H9 (cell line): Measurements from ENCODE around the gene CD320. TPM values are rescaled to one million over a fixed set of nuclear protein-coding genes. Genes with fewer than 3 reads are reported as not detected.
"Not testable (repeated sequence)": the region's sequence is repeated elsewhere in the genome, so short reads cannot be mapped to it uniquely, and the experiment has no call there.

Source experiments
- DNase-seq: peaks from one replicate; pipeline ENCODE4 v3.0.0-alpha.2; 2017
- H2AFZ ChIP-seq: one replicate; pipeline ENCODE4 v1.6.1; 2013; ENCODE audit warnings: mild to moderate bottlenecking, low read length, control low read depth, moderate library complexity
- H2AK5ac ChIP-seq: 2 replicates; pipeline ENCODE4 v1.6.1; 2013; ENCODE audit warnings: low read length, control low read depth, mixed read lengths; ENCODE audit not compliant: insufficient read length
- H2BK120ac ChIP-seq: one replicate; pipeline ENCODE4 v1.6.1; 2013; ENCODE audit warnings: low read depth, mild to moderate bottlenecking, low read length, control low read depth, inconsistent platforms; ENCODE audit not compliant: poor library complexity, severe bottlenecking
- H2BK12ac ChIP-seq: 2 replicates; pipeline ENCODE4 v1.6.1; 2013; ENCODE audit warnings: low read length, control low read depth, mixed read lengths, low read depth; ENCODE audit not compliant: insufficient read length
- H2BK15ac ChIP-seq: 2 replicates; pipeline ENCODE4 v1.6.1; 2013; ENCODE audit warnings: low read depth, low read length, control low read depth
- H2BK20ac ChIP-seq: one replicate; pipeline ENCODE4 v1.6.1; 2013; ENCODE audit warnings: low read depth, mild to moderate bottlenecking, low read length, control low read depth, inconsistent platforms; ENCODE audit not compliant: poor library complexity, severe bottlenecking
- H2BK5ac ChIP-seq: 2 replicates; pipeline ENCODE4 v1.6.1; 2013; ENCODE audit warnings: low read length, control low read depth, mixed read lengths; ENCODE audit not compliant: insufficient read length
- H3K14ac ChIP-seq: 2 replicates; pipeline ENCODE4 v1.6.1; 2013; ENCODE audit warnings: low read length, control low read depth; ENCODE audit not compliant: insufficient read depth
- H3K18ac ChIP-seq: 2 replicates; pipeline ENCODE4 v1.6.1; 2013; ENCODE audit warnings: low read depth, mild to moderate bottlenecking, mixed read lengths, low read length, control low read depth; ENCODE audit not compliant: insufficient read length
- H3K23ac ChIP-seq: 2 replicates; pipeline ENCODE4 v1.6.1; 2013; ENCODE audit warnings: low read length, control low read depth, mixed read lengths, low read depth; ENCODE audit not compliant: insufficient read length
- H3K23me2 ChIP-seq: 2 replicates; pipeline ENCODE4 v1.6.1; 2013; ENCODE audit warnings: low read depth, mild to moderate bottlenecking, mixed read lengths, low read length, control low read depth; ENCODE audit not compliant: insufficient read length, poor library complexity, severe bottlenecking
- H3K27ac ChIP-seq: 2 replicates; pipeline ENCODE4 v1.5.1; 2013; ENCODE audit warnings: low read length, control low read depth, mixed read lengths, low read depth; ENCODE audit not compliant: insufficient read length
- H3K27me3 ChIP-seq: 2 replicates; pipeline ENCODE4 v1.6.1; 2013; ENCODE audit warnings: low read length, control low read depth, inconsistent platforms; ENCODE audit not compliant: insufficient read depth
- H3K4ac ChIP-seq: 2 replicates; pipeline ENCODE4 v1.6.1; 2013; ENCODE audit warnings: low read depth, mild to moderate bottlenecking, control low read depth, inconsistent platforms, low read length, moderate library complexity
- H3K4me1 ChIP-seq: 2 replicates; pipeline ENCODE4 v1.6.1; 2013; ENCODE audit warnings: low read length, control low read depth, inconsistent platforms; ENCODE audit not compliant: insufficient read depth
- H3K4me2 ChIP-seq: 2 replicates; pipeline ENCODE4 v1.6.1; 2013; ENCODE audit warnings: low read length, control low read depth, mixed read lengths; ENCODE audit not compliant: insufficient read length, insufficient read depth
- H3K56ac ChIP-seq: 2 replicates; pipeline ENCODE4 v1.6.1; 2013; ENCODE audit warnings: low read depth, mild to moderate bottlenecking, mixed read lengths, low read length, control low read depth; ENCODE audit not compliant: insufficient read length
- H3K79me1 ChIP-seq: 2 replicates; pipeline ENCODE4 v1.6.1; 2013; ENCODE audit warnings: low read depth, mild to moderate bottlenecking, moderate library complexity, low read length, control low read depth, inconsistent platforms; ENCODE audit not compliant: insufficient read depth, poor library complexity, severe bottlenecking
- H3K79me2 ChIP-seq: 2 replicates; pipeline ENCODE4 v1.6.1; 2013; ENCODE audit warnings: low read length, control low read depth, inconsistent platforms; ENCODE audit not compliant: insufficient read depth
- H3K9ac ChIP-seq: 2 replicates; pipeline ENCODE4 v1.6.1; 2013; ENCODE audit warnings: low read length, control low read depth, mixed read lengths; ENCODE audit not compliant: insufficient read length; ENCODE audit errors: extremely low read depth
- H3K9me3 ChIP-seq: one replicate; pipeline ENCODE4 v1.6.1; 2013; ENCODE audit warnings: low read depth, low read length, inconsistent platforms; ENCODE audit not compliant: control insufficient read depth
- H3T11ph ChIP-seq: one replicate; pipeline ENCODE4 v1.6.1; 2013; ENCODE audit warnings: mild to moderate bottlenecking, low read length, control low read depth, inconsistent platforms
- H4K20me1 ChIP-seq: one replicate; pipeline ENCODE4 v1.6.1; 2013; ENCODE audit not compliant: control insufficient read depth, insufficient read length, insufficient read depth
- H4K5ac ChIP-seq: 2 replicates; pipeline ENCODE4 v1.6.1; 2013; ENCODE audit warnings: low read depth, mild to moderate bottlenecking, mixed read lengths, low read length, control low read depth; ENCODE audit not compliant: insufficient read length
- H4K8ac ChIP-seq: replicated peaks from 2 replicates; pipeline ENCODE4 v1.6.1; 2013; ENCODE audit warnings: low read length, control low read depth, mixed read lengths, low read depth; ENCODE audit not compliant: insufficient read length
- H4K91ac ChIP-seq: 2 replicates; pipeline ENCODE4 v1.6.1; 2013; ENCODE audit warnings: low read depth, mild to moderate bottlenecking, moderate library complexity, mixed read lengths, low read length, control low read depth; ENCODE audit not compliant: insufficient read length
- H3K27ac Mint-ChIP-seq, 3 experiments: 2 replicates in 2 of 3; 3 replicates in 1 of 3; pipeline ENCODE4 v1.8.0; 2020 to 2021; ENCODE audit warnings: mixed read lengths in 3 of 3, mild to moderate bottlenecking in 1 of 3, moderate library complexity in 1 of 3
- H3K27me3 Mint-ChIP-seq: 2 replicates; pipeline ENCODE4 v1.8.0; 2021; ENCODE audit warnings: low read depth, mild to moderate bottlenecking, moderate library complexity, mixed read lengths
- H3K36me3 Mint-ChIP-seq, 3 experiments: 2 replicates in 2 of 3; 3 replicates in 1 of 3; pipeline ENCODE4 v1.8.0; 2020 to 2021; ENCODE audit warnings: low read depth in 3 of 3, mixed read lengths in 3 of 3; ENCODE audit not compliant: insufficient read depth in 1 of 3
- H3K4me1 Mint-ChIP-seq, 2 experiments: 2 replicates each; pipeline ENCODE4 v1.8.0; 2020; ENCODE audit warnings: mixed read lengths in 2 of 2
- H3K4me3 Mint-ChIP-seq, 2 experiments: 2 replicates in 1 of 2; 3 replicates in 1 of 2; pipeline ENCODE4 v1.8.0; 2020 to 2021; ENCODE audit warnings: mild to moderate bottlenecking in 2 of 2, mixed read lengths in 2 of 2, moderate library complexity in 1 of 2
- H3K9me3 Mint-ChIP-seq, 2 experiments: 2 replicates in 1 of 2; 3 replicates in 1 of 2; pipeline ENCODE4 v1.8.0; 2020; ENCODE audit warnings: mild to moderate bottlenecking in 2 of 2, mixed read lengths in 2 of 2, moderate library complexity in 1 of 2
- CTCF ChIP-seq: fragments of 200-600 bp; sonication (generic); conservative IDR thresholded peaks from 3 replicates; pipeline ENCODE4 v1.8.0; 2021; ENCODE audit warnings: antibody characterized with exemption, mild to moderate bottlenecking
- WGBS: extraction: QIAGEN DNeasy Blood & Tissue Kit; methylation state at CpG from one replicate; pipeline ENCODE4 v1.1.7; 2013; ENCODE audit warnings: missing lambda C conversion rate, low lambda C conversion rate, mixed read lengths; ENCODE audit not compliant: insufficient read length; ENCODE audit errors: extremely low coverage; 5-methylcytosine and 5-hydroxymethylcytosine counted together
- total RNA-seq: library from RNA; stranded (reverse); gene quantifications from 2 replicates; pipeline ENCODE4 v1.2.1, GENCODE V29; 2021

The CD320 gene
- total RNA-seq, 1 experiment from 2014 or later: 72.1 TPM

- H3K9me3 Mint-ChIP-seq: no peaks in the 10 kb centered on the region
- no peak overlapping the region for H2BK15ac ChIP-seq
- H4K20me1 ChIP-seq: no peaks in the 10 kb centered on the region
- H2BK5ac ChIP-seq: no peak overlapping the region
- H2BK20ac ChIP-seq: no peak overlapping the region
- no CpG with 5 or more reads among the region's 14 CpGs for WGBS
- peaks cover 29% of the 10 kb centered on the region for H3K27me3 Mint-ChIP-seq
- no peak overlapping the region for H3K14ac ChIP-seq
- H3K4ac ChIP-seq: no peak overlapping the region
- no peak overlapping the region for H3K27ac ChIP-seq
- no peak overlapping the region for H4K91ac ChIP-seq
- H3K79me2 ChIP-seq: no peaks in the 10 kb centered on the region
- no peaks in the 10 kb centered on the region for H3K27me3 ChIP-seq
- H3K23me2 ChIP-seq: peaks cover 4% of the 10 kb centered on the region
- H2BK120ac ChIP-seq: no peak overlapping the region
- TF ChIP-seq CTCF: no peak
- H3K18ac ChIP-seq: no peak overlapping the region
- DNase-seq: peak; percentile 35
- H3K4me3 Mint-ChIP-seq: peak overlapping the region; percentile 65 to 75
- no peak overlapping the region for H3K9ac ChIP-seq
- H4K5ac ChIP-seq: no peak overlapping the region
- no peak overlapping the region for H3K23ac ChIP-seq
- H3K4me1 Mint-ChIP-seq: peaks cover 11 to 16% of the 10 kb centered on the region in 2 experiments
- no peak overlapping the region for H2AFZ ChIP-seq
- no peak overlapping the region for H2AK5ac ChIP-seq
- no peak overlapping the region for H3T11ph ChIP-seq
- H3K4me1 ChIP-seq: no peaks in the 10 kb centered on the region; the same call in 1 of the 2 replicates
- H3K56ac ChIP-seq: no peak overlapping the region
- H3K27ac Mint-ChIP-seq: no peak overlapping the region
- H3K9me3 ChIP-seq: no peaks in the 10 kb centered on the region
- peak overlapping the region; percentile 66 for H3K4me2 ChIP-seq
- no peak overlapping the region for H2BK12ac ChIP-seq
- no peaks in the 10 kb centered on the region for H3K79me1 ChIP-seq
- no peak overlapping the region for H4K8ac ChIP-seq
- H3K36me3 Mint-ChIP-seq: peaks cover 0 to 2% (median 0%) of the 10 kb centered on the region in 3 experiments; a peak in 2 of 7 replicates
Observed at GRCh38 chr19:8342316-8342683, 34.1 kb upstream of the CD320 start.

GRCh38 chr19:8341504-8341903, 33.3 kb upstream of the CD320 start:
- H3K4me1 ChIP-seq, H3K14ac ChIP-seq, H2BK20ac ChIP-seq, H2BK120ac ChIP-seq, H2AK5ac ChIP-seq, H3K9me3 Mint-ChIP-seq, H3K4me2 ChIP-seq, H3K9ac ChIP-seq, H3K27ac ChIP-seq, H3K23me2 ChIP-seq, H2BK12ac ChIP-seq, H3K79me2 ChIP-seq, H3K27ac Mint-ChIP-seq, H3K27me3 ChIP-seq, DNase-seq, H3K36me3 Mint-ChIP-seq, H4K20me1 ChIP-seq, H3K9me3 ChIP-seq, H4K5ac ChIP-seq, H3K4ac ChIP-seq, H3K18ac ChIP-seq, H3K23ac ChIP-seq, H4K91ac ChIP-seq, H3K56ac ChIP-seq, H2AFZ ChIP-seq, H3K79me1 ChIP-seq, H2BK15ac ChIP-seq, H4K8ac ChIP-seq, H2BK5ac ChIP-seq, H3T11ph ChIP-seq: not testable (repeated sequence)
- Mint-ChIP-seq H3K4me3 (peak overlapping the region in 1 of 2 experiments; percentile 53; a peak in 2 of 5 replicates), H3K27me3 (peaks cover 33% of the 10 kb centered on the region), H3K4me1 (peaks cover 11 to 14% of the 10 kb centered on the region in 2 experiments)
- no CpG with 5 or more reads among the region's 4 CpGs for WGBS
